ENCODE measurements around the gene UST.

GRCh38 chr6:148736774-148737412 is 9.9 kb upstream of the UST start:
- no peak for TF ChIP-seq CTCF (IDR thresholded peaks at IDR 0.05; ENCODE audit: insufficient read depth, low read length, poor library complexity, severe bottlenecking)
- TF ChIP-seq EZH2phosphoT487 (conservative IDR thresholded peaks at IDR 0.05; ENCODE audit: low read length): no peak

Data from SU-DHL-6 (cell line).